ENCODE measurements around the gene ALOX15.

Gene ALOX15

DNA sequence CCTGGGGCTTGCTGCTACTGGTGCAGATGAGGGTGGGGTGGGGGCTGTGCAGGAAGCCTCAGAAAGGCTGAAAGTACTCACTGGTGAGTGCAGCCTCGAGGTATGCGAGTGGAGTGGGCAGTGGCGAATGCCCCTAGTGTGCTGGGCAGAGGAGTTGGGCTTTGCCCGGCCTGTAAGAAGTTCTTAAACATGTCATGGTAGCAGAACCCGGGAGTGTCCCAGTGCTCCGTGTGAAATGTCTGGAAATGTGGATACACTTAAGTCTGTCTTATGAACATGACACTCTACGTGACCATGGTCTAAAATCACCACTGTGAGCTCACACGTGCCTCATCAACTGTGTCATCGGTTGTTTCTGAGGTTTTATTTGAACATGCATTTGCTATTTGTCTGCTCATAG is 55.4 kb downstream of the ALOX15 start:
- H3K36me3 ChIP-seq (ENCODE audit: insufficient read depth, insufficient read length, low read length), result no peaks in the 10 kb centered on the region
- H3K4me3 ChIP-seq (ENCODE audit: insufficient read length, low read depth), result no peak overlapping the region
- H3K27me3 ChIP-seq (ENCODE audit: insufficient read depth, insufficient read length), result peaks cover 36% of the 10 kb centered on the region
- H3K9me3 ChIP-seq (ENCODE audit: insufficient read depth, low read length), result no peaks in the 10 kb centered on the region
- DNase-seq (ENCODE audit: low read depth, low spot score), result no peak
- no peak overlapping the region for H3K9ac ChIP-seq (ENCODE audit: insufficient read length, low read depth)
- TF ChIP-seq SUZ12 (IDR thresholded peaks at IDR 0.05; ENCODE audit: extremely low read depth, insufficient read depth, insufficient read length), result no peak
- peaks cover 27% of the 10 kb centered on the region for H3K4me1 ChIP-seq (ENCODE audit: insufficient read depth, insufficient read length)

- Histone ChIP-seq H3K9me3 (ENCODE audit: insufficient read depth, low read length) (no peaks in the 10 kb centered on the region), H3K27me3 (ENCODE audit: insufficient read depth, insufficient read length) (peaks cover 36% of the 10 kb centered on the region), H3K9ac (ENCODE audit: insufficient read length, low read depth) (no peak overlapping the region), H3K4me1 (ENCODE audit: insufficient read depth, insufficient read length) (peaks cover 27% of the 10 kb centered on the region), H3K4me3 (ENCODE audit: insufficient read length, low read depth) (no peak overlapping the region), H3K36me3 (ENCODE audit: insufficient read depth, insufficient read length, low read length) (no peaks in the 10 kb centered on the region)
- no peak for TF ChIP-seq SUZ12 (IDR thresholded peaks at IDR 0.05; ENCODE audit: extremely low read depth, insufficient read depth, insufficient read length)
- no peak for TF ChIP-seq ZNF274 (IDR thresholded peaks at IDR 0.05; ENCODE audit: low read depth, low read length)
- TF ChIP-seq YY1 (IDR thresholded peaks at IDR 0.05; ENCODE audit: insufficient read depth, insufficient read length), result no peak
- DNase-seq (ENCODE audit: low read depth, low spot score), result no peak
These were observed 55.9 kb downstream of the ALOX15 start for GRCh38 chr17:4585638-4585994.

GRCh38 chr17:4584917-4585637 is 56.4 kb downstream of the ALOX15 start:
- Histone ChIP-seq H3K4me3 (ENCODE audit: insufficient read length, low read depth) (peak overlapping the region; percentile 36), H3K9ac (ENCODE audit: insufficient read length, low read depth) (peak overlapping the region; percentile 64), H3K36me3 (ENCODE audit: insufficient read depth, insufficient read length, low read length) (no peaks in the 10 kb centered on the region), H3K9me3 (ENCODE audit: insufficient read depth, low read length) (no peaks in the 10 kb centered on the region), H3K27me3 (ENCODE audit: insufficient read depth, insufficient read length) (peaks cover 36% of the 10 kb centered on the region), H3K4me1 (ENCODE audit: insufficient read depth, insufficient read length) (peaks cover 29% of the 10 kb centered on the region)
- no peak for TF ChIP-seq SUZ12 (IDR thresholded peaks at IDR 0.05; ENCODE audit: extremely low read depth, insufficient read depth, insufficient read length)
- no peak for TF ChIP-seq YY1 (IDR thresholded peaks at IDR 0.05; ENCODE audit: insufficient read depth, insufficient read length)
- no peak for TF ChIP-seq ZNF274 (IDR thresholded peaks at IDR 0.05; ENCODE audit: low read depth, low read length)
- no peak for DNase-seq (ENCODE audit: low read depth, low spot score)

GRCh38 chr17:4584101-4584916 is 57.2 kb downstream of the ALOX15 start, which contains the start of gene SMTNL2:
Gene SMTNL2, plus strand, starts transcription at chr17:4584529. Its CDS starts 77 bp downstream, at chr17:4584606.
- no peak for TF ChIP-seq ZNF274 (IDR thresholded peaks at IDR 0.05; ENCODE audit: low read depth, low read length)
- no peak for TF ChIP-seq SUZ12 (IDR thresholded peaks at IDR 0.05; ENCODE audit: extremely low read depth, insufficient read depth, insufficient read length)
- no peak for TF ChIP-seq YY1 (IDR thresholded peaks at IDR 0.05; ENCODE audit: insufficient read depth, insufficient read length)
- no peak for DNase-seq (ENCODE audit: low read depth, low spot score)
- Histone ChIP-seq H3K4me1 (ENCODE audit: insufficient read depth, insufficient read length) (peaks cover 30% of the 10 kb centered on the region), H3K36me3 (ENCODE audit: insufficient read depth, insufficient read length, low read length) (no peaks in the 10 kb centered on the region), H3K9ac (ENCODE audit: insufficient read length, low read depth) (peak within 1 kb of the TSS; percentile 64), H3K9me3 (ENCODE audit: insufficient read depth, low read length) (no peaks in the 10 kb centered on the region), H3K4me3 (ENCODE audit: insufficient read length, low read depth) (peak within 1 kb of the TSS; percentile 36), H3K27me3 (ENCODE audit: insufficient read depth, insufficient read length) (peaks cover 36% of the 10 kb centered on the region)

- TF ChIP-seq SUZ12 (IDR thresholded peaks at IDR 0.05; ENCODE audit: extremely low read depth, insufficient read depth, insufficient read length) (no peak), ZNF274 (IDR thresholded peaks at IDR 0.05; ENCODE audit: low read depth, low read length) (no peak), YY1 (IDR thresholded peaks at IDR 0.05; ENCODE audit: insufficient read depth, insufficient read length) (no peak)
- Histone ChIP-seq H3K9ac (ENCODE audit: insufficient read length, low read depth) (peak overlapping the region; percentile 23), H3K4me1 (ENCODE audit: insufficient read depth, insufficient read length) (peaks cover 30% of the 10 kb centered on the region), H3K9me3 (ENCODE audit: insufficient read depth, low read length) (no peaks in the 10 kb centered on the region), H3K4me3 (ENCODE audit: insufficient read length, low read depth) (peak overlapping the region; percentile 36), H3K27me3 (ENCODE audit: insufficient read depth, insufficient read length) (peaks cover 36% of the 10 kb centered on the region), H3K36me3 (ENCODE audit: insufficient read depth, insufficient read length, low read length) (no peaks in the 10 kb centered on the region)
- DNase-seq (ENCODE audit: low read depth, low spot score), result no peak
These were observed 57.7 kb downstream of the ALOX15 start for GRCh38 chr17:4583782-4584100.

GRCh38 chr17:4583206-4583605 is 58.3 kb downstream of the ALOX15 start:
- no peak for TF ChIP-seq ZNF274 (IDR thresholded peaks at IDR 0.05; ENCODE audit: low read depth, low read length)
- TF ChIP-seq SUZ12 (IDR thresholded peaks at IDR 0.05; ENCODE audit: extremely low read depth, insufficient read depth, insufficient read length), result no peak
- TF ChIP-seq YY1 (IDR thresholded peaks at IDR 0.05; ENCODE audit: insufficient read depth, insufficient read length), result no peak
- H3K36me3 ChIP-seq (ENCODE audit: insufficient read depth, insufficient read length, low read length), result no peaks in the 10 kb centered on the region
- no peak overlapping the region for H3K9ac ChIP-seq (ENCODE audit: insufficient read length, low read depth)
- no peaks in the 10 kb centered on the region for H3K9me3 ChIP-seq (ENCODE audit: insufficient read depth, low read length)
- H3K27me3 ChIP-seq (ENCODE audit: insufficient read depth, insufficient read length), result peaks cover 36% of the 10 kb centered on the region
- peaks cover 27% of the 10 kb centered on the region for H3K4me1 ChIP-seq (ENCODE audit: insufficient read depth, insufficient read length)
- H3K4me3 ChIP-seq (ENCODE audit: insufficient read length, low read depth), result no peak overlapping the region
- DNase-seq (ENCODE audit: low read depth, low spot score), result no peak

DNA sequence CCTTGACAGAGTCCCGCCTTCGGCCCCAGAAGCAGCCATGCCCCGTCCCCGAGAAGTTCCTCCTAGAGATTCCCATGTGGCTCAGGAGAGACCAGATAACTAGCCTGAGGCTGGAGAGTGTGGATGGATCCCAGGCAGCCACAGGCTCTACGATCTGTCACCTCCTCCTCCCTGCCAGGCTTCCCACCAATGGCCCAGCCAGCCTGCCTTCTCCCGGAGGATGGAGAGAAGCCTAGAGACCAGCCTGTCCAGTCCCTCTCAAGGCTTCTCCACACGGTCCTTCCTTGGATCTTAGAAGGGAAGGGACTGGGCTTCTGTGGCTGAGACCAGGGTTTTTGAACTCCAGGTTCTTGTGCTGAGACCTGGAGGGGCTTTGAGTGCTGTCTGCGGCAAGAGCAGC is 58.8 kb downstream of the ALOX15 start:
- Histone ChIP-seq H3K9me3 (ENCODE audit: insufficient read depth, low read length) (no peaks in the 10 kb centered on the region), H3K27me3 (ENCODE audit: insufficient read depth, insufficient read length) (peaks cover 36% of the 10 kb centered on the region), H3K9ac (ENCODE audit: insufficient read length, low read depth) (no peak overlapping the region), H3K4me1 (ENCODE audit: insufficient read depth, insufficient read length) (peaks cover 27% of the 10 kb centered on the region), H3K4me3 (ENCODE audit: insufficient read length, low read depth) (no peak overlapping the region), H3K36me3 (ENCODE audit: insufficient read depth, insufficient read length, low read length) (no peaks in the 10 kb centered on the region)
- TF ChIP-seq ZNF274 (IDR thresholded peaks at IDR 0.05; ENCODE audit: low read depth, low read length) (no peak), SUZ12 (IDR thresholded peaks at IDR 0.05; ENCODE audit: extremely low read depth, insufficient read depth, insufficient read length) (no peak)
- DNase-seq (ENCODE audit: low read depth, low spot score), result no peak
